Tibial nerve (tissue), 4 donors: ENCODE data around the gene ATF4.

Experiments
- CTCF ChIP-seq, 5 experiments: fragments of 200-600 bp in 3 of 5; fragments of 450-650 bp in 2 of 5; sonication (generic) in 3 of 5; IDR thresholded peaks; one replicate each; pipeline ENCODE4 v1.5.1; 2016 to 2019; ENCODE audit warnings: antibody characterized with exemption in 5 of 5, mild to moderate bottlenecking in 3 of 5, moderate library complexity in 2 of 5
- EP300 ChIP-seq, 2 donors: sonication (generic); formaldehyde crosslinking; IDR thresholded peaks; one replicate each; pipeline ENCODE4 v1.6.1; 2017; ENCODE audit warnings: antibody characterized with exemption in 2 of 2, mild to moderate bottlenecking in 1 of 2

- no peak for TF ChIP-seq EP300 (IDR thresholded peaks at IDR 0.05)
- TF ChIP-seq CTCF (IDR thresholded peaks at IDR 0.05): no peak
Observed at GRCh38 chr22:39534092-39534506, 13.7 kb downstream of the ATF4 start.
